ENCODE data around the gene FGF1.

FGF1 gene

DNA sequence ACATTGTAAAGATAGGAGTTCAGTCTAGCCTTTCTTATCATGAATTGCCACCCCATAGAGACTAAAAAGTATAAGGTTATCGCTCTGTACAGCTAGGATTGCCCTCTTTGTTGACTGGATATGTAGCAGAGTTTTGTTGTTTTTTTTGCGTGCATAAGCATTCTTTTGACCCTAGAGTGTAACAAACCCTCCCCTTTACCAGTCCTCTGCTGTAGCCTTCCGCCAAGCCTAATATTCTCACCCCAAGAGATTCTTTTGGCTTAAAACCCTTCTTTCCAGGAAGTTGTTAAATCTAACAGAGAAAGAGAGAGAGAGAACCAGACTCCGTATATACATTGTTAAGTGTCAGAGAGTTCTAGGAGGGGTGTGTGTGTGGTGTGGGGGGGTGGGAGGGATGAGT is 113.9 kb downstream of the FGF1 start:
- no peak for DNase-seq (ENCODE audit: low read depth)

DNA sequence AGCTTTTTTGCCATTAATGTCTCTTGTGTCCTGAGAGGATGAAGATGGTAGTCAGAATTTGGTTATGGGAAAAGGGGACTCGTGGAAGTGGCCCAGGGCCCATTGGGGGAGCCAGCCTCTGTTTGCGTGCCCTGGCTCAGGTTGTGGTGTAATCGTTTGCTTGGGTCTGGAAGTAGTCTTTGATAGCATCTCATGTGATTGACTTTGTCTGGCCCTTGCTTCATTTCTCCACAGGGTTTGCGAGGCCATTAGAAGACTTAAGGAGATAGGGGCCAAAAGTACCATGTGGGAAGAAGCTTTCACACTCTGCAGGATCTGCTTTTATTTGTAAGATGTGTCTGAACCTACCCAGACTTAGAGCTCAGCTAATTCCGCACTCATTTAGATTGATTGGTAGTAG is 114.5 kb downstream of the FGF1 start:
- no peak for DNase-seq (ENCODE audit: low read depth)

- no peak for DNase-seq (ENCODE audit: low read depth)
Measured at GRCh38 chr5:142569905-142570304, 116.0 kb downstream of the FGF1 start.

DNA sequence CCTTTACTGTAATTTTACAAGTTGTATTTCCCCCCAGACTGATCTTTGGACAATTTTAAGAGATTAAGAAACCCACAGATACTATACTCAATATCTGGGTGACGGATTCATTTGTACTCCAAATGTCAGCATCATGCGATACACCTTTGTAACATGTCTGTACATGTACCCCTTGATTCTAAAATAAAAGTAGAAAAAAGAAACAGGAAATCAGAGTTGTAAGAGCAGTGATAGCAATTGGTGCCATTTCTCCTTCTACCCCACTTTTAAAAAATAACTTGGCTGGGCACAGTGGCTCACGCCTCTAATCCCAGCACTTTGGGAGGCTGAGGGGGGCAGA is 116.9 kb downstream of the FGF1 start:
- no peak for DNase-seq (ENCODE audit: low read depth)

GRCh38 chr5:142568283-142568995 is 117.5 kb downstream of the FGF1 start:
- DNase-seq (ENCODE audit: low read depth) = no peak

- DNase-seq (ENCODE audit: low read depth) = no peak
Measured at GRCh38 chr5:142561486-142562097, 124.3 kb downstream of the FGF1 start.

DNA sequence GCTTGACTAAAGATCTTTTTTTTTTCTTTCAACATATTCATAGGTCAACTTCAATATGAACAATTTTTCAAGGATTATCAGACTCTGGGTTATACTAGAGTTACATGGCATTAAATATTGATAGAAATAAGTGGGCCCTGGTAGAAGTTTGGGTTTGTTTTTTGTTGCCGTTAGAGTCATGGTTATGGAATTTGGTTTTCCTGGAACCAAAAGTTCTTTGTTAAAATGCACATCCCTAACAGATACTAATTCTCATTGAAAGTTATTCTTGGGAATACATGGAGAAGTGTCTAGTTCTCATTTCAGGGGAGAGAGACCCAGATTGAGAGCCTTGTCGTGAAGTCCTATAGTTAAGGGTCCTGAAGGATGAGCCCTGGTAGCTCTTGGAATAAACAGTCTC is 124.9 kb downstream of the FGF1 start:
- DNase-seq (ENCODE audit: low read depth) = no peak

DNA sequence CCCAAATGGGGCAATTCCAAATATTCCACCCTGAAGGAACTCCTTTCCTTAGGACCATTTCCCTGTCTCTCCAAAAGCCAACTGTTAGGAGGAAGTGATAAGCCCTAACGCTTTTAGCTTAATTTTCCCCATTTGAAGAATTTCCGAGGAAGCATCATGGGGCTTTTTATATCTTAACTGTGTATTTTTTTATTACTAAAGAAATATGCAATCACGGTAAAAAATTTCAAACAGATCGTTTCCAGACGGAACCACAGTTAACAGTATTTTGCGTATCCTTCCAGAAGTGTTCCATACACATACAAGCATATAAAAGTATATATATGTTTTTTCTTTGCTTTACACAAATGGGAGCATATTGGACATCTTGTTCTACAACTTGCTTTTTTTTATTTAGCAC is 133.8 kb downstream of the FGF1 start:
- DNase-seq (ENCODE audit: low read depth) = no peak

DNA sequence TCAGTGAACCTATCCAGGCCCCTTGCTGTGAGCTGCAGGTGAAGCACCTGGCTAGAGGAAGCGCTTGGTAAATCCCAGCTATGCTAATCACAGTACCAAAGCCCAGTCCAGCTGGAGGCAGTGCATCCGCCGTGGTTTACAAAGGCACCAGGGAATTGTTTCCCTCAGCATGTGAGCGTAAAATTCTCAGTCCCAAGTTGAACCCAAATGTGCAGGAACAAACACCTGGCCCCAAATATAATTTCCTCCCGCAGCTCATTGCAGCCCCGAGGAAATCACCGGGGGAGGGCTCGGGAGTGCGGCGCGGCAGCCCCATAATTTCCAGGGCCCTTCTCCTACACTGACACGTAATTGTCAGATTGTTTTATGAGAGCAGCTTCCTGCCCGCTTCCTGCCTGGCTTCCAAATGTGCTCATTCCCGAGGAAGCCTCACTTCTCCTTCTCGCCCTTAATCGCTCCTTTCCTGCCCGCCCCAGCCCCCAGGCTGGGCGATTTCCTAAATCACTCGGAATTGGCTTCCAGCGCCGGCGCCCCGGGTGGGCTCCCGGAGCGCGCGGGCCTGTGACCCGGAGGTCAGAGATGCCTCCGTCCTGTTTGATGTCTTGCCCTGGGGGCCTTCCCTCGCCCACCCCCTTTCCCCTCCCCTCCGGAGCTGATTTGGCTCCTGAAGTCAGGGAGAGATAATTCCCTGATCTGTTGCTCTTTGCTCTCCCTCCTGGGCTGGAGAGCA is 134.4 kb downstream of the FGF1 start:
- no peak for DNase-seq (ENCODE audit: low read depth)

GRCh38 chr5:142550471-142550870 is 135.4 kb downstream of the FGF1 start:
- no peak for DNase-seq (ENCODE audit: low read depth)

DNA sequence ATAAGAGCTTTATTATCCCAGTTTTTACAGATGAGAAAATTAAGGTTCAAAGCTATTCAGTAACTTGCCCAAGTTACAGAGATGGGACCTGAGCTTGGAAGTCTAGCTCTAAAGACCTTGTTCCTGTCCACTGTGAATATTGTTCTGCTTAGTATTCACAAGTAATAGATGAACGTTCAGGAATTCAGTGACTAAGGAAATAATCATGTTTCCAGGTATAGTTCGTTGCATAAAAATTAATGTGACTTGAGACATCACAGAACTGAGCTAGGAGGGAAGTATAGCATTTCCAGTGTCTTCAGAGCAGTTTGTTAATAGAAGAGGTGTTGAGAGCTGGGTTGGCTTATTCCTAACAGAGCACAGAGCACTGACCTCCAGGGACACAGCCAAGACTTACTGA is 136.1 kb downstream of the FGF1 start:
- DNase-seq (ENCODE audit: low read depth) = no peak

DNA sequence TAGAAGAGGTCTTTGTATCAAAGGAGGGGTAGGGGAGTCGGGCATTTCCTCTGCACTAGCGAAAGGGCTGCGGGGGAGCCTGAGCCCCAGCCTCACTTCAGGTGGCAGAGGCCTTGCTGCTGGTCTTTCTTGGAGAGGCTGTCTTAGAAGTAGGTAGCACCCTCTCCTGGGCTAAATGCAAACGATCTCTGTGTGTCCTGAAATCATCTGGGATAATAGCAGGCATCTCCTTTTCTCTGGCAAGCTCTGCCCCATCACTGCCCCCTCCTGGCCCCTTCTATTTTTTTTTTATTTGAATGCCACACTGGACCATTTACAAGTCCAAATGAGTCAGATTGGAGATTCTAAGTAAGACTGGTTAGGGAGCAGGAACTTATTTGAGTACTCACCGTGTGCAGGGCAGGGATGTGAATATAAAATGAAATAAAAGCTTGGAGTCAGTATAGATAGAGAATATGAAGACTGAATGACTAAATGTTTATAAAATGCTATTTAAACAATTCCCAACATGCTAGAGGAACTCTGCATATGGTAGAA is 137.1 kb downstream of the FGF1 start:
- no peak for DNase-seq (ENCODE audit: low read depth)

GRCh38 chr5:142547445-142548380 is 138.2 kb downstream of the FGF1 start:
- DNase-seq (ENCODE audit: low read depth) = no peak

GRCh38 chr5:142545650-142546322 is 140.1 kb downstream of the FGF1 start:
- DNase-seq (ENCODE audit: low read depth) = no peak

GRCh38 chr5:142544946-142545649 is 140.8 kb downstream of the FGF1 start:
- DNase-seq (ENCODE audit: low read depth) = no peak

DNA sequence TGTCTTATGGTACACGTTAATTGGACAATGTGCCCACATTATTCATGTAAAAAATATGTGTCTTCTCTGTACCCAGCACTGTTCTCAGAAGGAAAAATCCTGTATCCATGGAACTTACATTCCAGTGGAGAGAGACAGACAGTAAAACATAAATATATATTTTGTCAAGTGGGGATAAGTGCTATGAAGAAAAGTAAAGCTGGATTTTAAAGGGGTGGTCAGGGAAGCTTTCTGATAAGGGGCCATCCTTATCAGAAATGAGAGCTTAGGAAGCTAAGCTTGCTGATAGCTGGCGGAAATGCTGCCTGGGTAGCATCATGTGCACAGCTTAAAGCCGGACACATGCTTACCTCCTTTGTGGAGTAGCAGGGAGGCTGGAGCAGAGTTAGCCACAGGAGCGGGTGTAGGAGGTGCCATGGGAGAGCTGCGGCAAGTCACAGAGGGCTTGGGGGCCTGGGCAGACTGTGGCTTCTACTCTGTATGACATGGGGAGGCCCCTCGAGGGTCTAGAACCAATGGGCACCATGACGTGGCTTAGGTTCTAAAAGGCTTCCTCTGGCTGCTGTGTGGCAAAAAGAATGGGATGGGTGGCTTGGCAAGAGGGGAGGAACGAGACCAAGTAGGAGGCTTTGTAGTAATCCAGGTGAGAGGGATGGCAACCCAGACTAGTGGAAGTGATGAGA is 141.7 kb downstream of the FGF1 start:
- DNase-seq (ENCODE audit: low read depth) = no peak

GRCh38 chr5:142542906-142543305 is 143.0 kb downstream of the FGF1 start:
- DNase-seq (ENCODE audit: low read depth) = no peak
